DMS153 (cell line): ENCODE data around the gene CMTR1.
"Not testable (repeated sequence)": the region's sequence is repeated elsewhere in the genome, so short reads cannot be mapped to it uniquely, and the experiment has no call there.

ENCODE experiments used
- DNase-seq: peaks from one replicate; lab custom pipeline; 2025; lab: John Stamatoyannopoulos, UW

CMTR1 gene

GRCh38 chr6:37492991-37493660 lies 60.1 kb downstream of the CMTR1 start:
- peak; percentile 66 for DNase-seq

GRCh38 chr6:37493661-37493995 lies 60.6 kb downstream of the CMTR1 start:
- DNase-seq = no peak

- DNase-seq = peak; percentile 37
Observed at GRCh38 chr6:37495244-37495934, 62.4 kb downstream of the CMTR1 start.

- no peak for DNase-seq
Observed at GRCh38 chr6:37496951-37497885, 64.2 kb downstream of the CMTR1 start.

- peak; percentile 93 for DNase-seq
Observed at GRCh38 chr6:37499433-37500293, 66.6 kb downstream of the CMTR1 start, which contains the start of gene CCDC167. TSS of gene CCDC167 (minus strand) at chr6:37499893. CDS start at chr6:37499863, 30 bp downstream.

DNA sequence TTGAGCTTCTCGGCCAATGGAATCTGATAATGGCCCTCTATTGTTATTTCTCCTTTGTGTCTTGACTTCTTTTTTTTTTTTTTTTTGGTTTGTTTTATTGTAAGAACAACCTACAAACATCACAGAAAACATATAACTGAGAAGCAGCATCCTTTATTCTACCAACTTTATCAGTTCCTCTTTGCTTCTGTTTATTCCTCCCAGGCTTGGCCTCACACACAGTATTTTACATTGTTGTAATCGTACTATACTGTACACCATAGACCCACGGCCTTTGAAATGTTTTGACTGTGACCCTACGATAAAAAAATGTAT lies 67.2 kb downstream of the CMTR1 start:
- no peak for DNase-seq

DNA sequence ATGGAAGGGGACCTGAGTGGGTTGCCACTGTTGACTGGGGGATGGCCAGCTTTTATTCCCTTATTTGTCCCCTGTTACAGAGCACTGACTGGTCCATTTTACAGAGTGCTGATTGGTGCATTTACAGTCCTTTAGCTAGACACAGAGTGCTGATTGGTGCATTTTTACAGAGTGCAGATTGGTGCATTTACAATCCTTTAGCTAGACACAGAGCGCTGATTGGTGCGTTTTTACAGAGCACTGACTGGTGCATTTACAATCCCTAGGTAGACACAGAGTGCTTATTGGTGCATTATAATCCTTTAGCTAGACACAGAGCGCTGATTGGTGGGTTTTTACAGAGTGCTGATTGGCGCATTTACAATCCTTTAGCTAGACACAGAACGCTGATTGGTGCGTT lies 67.9 kb downstream of the CMTR1 start:
- DNase-seq = not testable (repeated sequence)

GRCh38 chr6:37501632-37502491 lies 68.8 kb downstream of the CMTR1 start:
- DNase-seq = no peak

GRCh38 chr6:37502703-37503291 lies 69.8 kb downstream of the CMTR1 start:
- DNase-seq = peak; percentile 35

DNA sequence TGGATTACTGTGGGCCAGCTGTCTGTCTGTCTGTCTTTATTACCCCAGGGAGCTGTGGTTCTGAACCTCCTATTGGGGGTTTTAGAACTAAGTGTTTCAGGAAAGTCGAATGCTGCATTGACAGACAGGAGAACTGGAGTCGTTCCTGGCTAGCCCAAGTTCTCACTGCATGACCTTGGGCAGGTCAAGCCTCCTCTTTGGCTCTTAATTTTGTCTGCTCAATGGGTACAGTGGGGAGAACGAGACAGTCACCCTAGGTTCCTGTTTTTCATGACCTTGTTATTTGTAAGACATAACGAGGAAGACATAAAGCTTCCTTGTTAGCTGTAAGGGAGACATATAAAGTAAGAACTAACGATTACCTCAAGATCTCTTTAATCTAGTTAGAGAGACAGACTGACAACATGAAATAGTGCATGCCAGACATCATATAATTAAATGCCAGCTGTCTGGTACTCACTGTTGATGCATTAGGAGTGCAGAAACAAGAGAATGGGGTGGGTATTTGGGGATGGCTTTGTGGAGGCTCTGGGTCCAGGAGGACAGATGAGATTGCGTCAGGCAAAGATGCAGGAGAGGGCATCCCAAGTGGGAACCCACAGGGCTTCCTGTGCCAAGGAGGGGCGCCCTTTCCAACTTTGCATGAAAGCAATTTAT lies 70.4 kb downstream of the CMTR1 start:
- no peak for DNase-seq

- no peak for DNase-seq
Observed at GRCh38 chr6:37504024-37504423, 71.0 kb downstream of the CMTR1 start.

- no peak for DNase-seq
Observed at GRCh38 chr6:37506479-37506878, 73.5 kb downstream of the CMTR1 start.

DNA sequence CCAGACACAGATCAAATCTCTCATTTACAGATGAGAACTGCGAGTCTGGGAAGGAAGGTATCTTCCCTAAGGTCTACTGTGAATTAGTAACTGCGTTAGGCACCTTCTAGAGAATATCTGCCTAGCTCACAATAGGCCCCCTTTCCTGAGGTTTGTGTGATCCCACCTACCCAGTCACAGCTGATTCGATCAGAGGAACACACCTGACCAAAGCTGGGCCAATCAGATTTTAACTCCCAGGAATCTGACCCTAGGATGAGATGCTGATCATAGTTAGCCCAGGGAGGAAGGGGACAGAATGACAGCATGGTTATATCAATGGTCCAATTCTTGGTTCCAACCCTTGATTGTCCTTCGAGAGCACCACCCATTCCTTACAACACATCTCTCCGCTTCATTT lies 74.1 kb downstream of the CMTR1 start:
- no peak for DNase-seq

- no peak for DNase-seq
Observed at GRCh38 chr6:37507690-37508421, 74.8 kb downstream of the CMTR1 start.

- no peak for DNase-seq
Observed at GRCh38 chr6:37511201-37511600, 78.2 kb downstream of the CMTR1 start.

DNA sequence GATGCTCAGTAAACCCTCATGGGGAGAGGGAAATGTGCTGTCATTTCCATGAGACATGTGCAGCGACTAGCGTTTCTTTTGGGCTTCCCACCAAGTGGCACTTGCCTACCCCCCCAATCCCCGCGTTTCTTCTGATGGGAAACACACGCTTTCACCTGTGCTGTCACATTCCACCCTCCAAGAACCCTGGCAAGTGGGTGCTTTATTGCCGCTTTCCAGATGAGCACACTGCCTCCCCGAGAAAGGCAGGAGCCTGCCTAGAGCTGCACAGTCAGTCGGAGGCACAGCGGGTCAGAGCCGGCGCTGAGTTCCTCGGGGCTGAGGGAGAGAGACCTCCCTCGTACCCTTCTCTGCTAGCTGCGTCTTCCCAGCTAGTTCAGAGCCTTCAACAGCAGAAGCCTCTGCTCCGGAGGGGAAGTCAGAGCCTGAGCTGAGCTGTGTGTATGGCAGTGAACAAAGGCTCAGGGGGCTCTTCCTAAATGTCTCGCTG lies 78.9 kb downstream of the CMTR1 start:
- DNase-seq = no peak

DNA sequence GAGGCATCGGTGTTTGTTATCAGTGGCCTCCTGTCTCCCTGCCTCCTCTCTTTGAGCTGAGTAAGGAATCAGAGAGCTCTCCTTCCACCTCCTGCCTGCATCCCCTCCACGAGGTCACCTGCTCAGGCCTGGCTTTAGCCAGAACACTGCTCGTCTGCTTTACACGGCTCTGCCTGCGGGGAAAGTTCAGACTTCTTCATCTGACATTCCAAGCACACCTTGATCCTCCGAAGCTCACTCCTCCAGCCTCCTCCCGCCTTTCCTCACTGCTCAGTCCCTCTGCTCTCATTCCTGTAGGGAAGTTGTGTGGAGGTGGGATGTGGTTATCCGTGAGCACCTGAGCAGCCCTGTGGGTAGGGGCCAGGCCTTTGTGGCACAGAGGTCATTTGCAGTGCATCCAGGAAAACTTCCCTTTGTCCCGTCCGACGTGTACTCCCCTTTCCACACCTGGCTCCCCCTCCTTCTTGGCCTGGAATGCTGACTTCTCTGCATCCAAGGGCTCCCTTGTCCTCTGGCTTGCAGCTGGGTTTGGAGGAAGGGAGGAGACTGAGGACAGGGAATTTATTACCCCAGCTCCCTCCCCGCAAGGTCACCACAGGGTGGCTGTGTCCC lies 79.5 kb downstream of the CMTR1 start:
- DNase-seq = no peak

- DNase-seq = no peak
Observed at GRCh38 chr6:37513155-37513554, 80.1 kb downstream of the CMTR1 start.

DNA sequence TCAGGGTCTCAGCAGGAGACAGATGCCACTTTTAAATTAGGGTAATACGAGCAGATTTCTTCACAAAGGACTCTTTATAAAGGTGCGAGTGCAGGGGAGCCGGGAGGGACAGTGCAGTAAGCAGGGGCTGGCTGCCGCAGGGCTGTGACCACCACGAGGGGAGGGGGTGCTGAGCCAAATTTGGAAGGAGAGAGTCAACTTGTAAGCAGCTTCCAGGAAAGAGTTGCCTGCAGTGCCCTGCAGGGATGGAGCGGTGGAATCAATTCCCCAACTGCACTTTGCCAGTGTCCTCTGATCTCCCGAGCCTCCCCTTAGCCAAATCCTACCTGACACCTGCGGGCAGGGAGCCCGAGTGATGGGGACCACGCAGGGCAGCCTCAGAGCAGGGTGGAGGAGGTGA lies 80.6 kb downstream of the CMTR1 start:
- no peak for DNase-seq
